ENCODE measurements around the gene USP46. TPM values are rescaled to one million over a fixed set of nuclear protein-coding genes. Genes with fewer than 3 reads are reported as not detected.

USP46 gene
- total and polyA plus RNA-seq, 2 of the 13 experiments (the other 11 are each of a cell fraction or from before 2014, with no cell fraction given): 4.7 to 17.4 TPM

DNA sequence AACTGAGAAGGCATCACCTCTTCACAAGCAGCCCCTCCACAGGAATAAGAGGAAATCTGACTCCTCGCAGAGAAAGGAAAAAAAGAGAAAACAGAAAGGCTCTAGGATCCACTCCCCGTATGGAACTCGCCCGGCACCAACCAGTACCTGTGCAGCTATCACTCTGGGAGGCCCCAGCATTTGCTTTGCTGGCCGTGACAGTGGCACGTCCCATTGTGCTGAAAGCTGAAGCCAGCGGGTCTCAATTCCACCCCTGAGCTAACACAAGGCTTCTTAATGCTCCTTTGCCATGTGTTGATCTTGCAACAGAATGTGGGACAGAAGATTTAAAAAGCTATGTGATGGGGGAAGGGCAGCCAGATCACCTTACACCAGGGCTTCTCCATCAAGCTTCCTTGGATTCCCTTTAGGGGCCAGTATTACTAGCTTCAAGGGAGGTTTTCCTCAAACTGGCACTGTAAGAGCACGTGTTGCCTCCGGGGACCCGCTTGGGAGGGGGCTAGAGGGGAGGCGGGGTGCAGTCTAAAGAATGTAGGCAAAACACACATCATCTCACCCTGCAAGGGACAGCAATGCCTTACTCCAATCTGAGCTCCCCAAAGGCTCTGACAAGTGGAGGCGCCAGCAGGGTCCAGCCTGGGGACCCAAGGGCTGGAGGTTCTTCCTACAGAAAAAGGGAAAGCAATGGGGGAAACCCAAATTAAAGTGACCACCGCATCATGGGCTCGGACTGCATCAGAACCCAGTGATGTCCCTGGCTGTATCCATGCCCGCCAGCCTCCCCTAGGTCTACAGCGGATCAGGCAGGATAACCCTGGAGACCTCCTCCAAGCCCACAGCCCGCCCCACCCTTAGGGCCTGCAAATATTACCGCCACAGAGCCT is 1.2 kb downstream of the USP46 start (continued):
- TF ChIP-seq MTERF4 (CRISPR knock-in tag; IDR thresholded peaks at IDR 0.05) (0 out of 2 replicates have a peak, but pooled peaks have one; percentile 27), ZBTB33 (CRISPR knock-in tag; IDR thresholded peaks at IDR 0.05) (peak; percentile 68)
- TF ChIP-seq, protein P1, sequence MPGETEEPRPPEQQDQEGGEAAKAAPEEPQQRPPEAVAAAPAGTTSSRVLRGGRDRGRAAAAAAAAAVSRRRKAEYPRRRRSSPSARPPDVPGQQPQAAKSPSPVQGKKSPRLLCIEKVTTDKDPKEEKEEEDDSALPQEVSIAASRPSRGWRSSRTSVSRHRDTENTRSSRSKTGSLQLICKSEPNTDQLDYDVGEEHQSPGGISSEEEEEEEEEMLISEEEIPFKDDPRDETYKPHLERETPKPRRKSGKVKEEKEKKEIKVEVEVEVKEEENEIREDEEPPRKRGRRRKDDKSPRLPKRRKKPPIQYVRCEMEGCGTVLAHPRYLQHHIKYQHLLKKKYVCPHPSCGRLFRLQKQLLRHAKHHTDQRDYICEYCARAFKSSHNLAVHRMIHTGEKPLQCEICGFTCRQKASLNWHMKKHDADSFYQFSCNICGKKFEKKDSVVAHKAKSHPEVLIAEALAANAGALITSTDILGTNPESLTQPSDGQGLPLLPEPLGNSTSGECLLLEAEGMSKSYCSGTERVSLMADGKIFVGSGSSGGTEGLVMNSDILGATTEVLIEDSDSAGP (CRISPR knock-in tag; IDR thresholded peaks at IDR 0.05; ENCODE audit: borderline replicate concordance): peak; percentile 17; the same call in 1 of the 2 replicates

DNA sequence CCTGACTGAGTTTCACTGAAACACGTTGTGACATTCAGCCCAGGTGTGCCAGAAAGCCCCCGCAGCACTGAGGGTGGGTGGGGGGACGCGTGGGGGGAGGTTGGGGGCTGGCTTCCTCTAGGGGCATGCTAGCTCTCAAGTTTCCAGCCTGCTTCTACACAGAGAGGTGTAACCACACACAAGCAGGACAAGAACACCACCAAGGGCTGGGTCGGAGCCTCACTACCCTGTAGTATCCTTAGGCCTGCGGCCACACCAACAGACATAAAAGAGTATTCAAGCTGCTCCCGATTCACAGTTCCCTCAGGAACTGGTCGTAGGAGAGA is 1.8 kb downstream of the USP46 start:
- Histone ChIP-seq H3K27ac (ENCODE audit: extremely low read length, insufficient read depth, low read length) (peak overlapping the region; percentile 36), H2AFZ (ENCODE audit: low read length) (no peak overlapping the region), H3K36me3 (replicated peaks in 1 of 2; ENCODE audit: control insufficient read depth in 1 of 2, insufficient read depth in 2 of 2, low read length in 2 of 2) (no peaks in the 10 kb centered on the region), H3K4me3 (replicated peaks in 1 of 3; ENCODE audit: insufficient read depth in 1 of 3, low read depth in 2 of 3, low read length in 3 of 3) (no peak overlapping the region), H3K9me3 (ENCODE audit: low read length) (no peaks in the 10 kb centered on the region), H3K79me2 (ENCODE audit: insufficient read depth, low read length) (peaks cover 22% of the 10 kb centered on the region), H3K27me3 (ENCODE audit: control insufficient read depth in 1 of 2, insufficient read depth in 2 of 2, low read length in 2 of 2) (no peaks in the 10 kb centered on the region; a peak in 1 of 5 replicates), H3K9ac (ENCODE audit: insufficient read depth, low read depth, low read length) (no peak overlapping the region), H4K20me1 (ENCODE audit: insufficient read depth, low read length) (no peaks in the 10 kb centered on the region), H3K4me1 (ENCODE audit: insufficient read depth, low read length) (peaks cover 27% of the 10 kb centered on the region), H3K4me2 (ENCODE audit: low read depth, low read length) (no peak overlapping the region)
- 94% methylated on average over 8 of the region's 8 CpGs for WGBS (ENCODE audit: low lambda C conversion rate)
- in situ Hi-C loops (cut with HindIII; ENCODE audit: extremely low pct_ligation_motif_present, low pct_unique_long_range_greater_than_20kb): no loop called here
- intact Hi-C loops (cut with micrococcal nuclease; ENCODE audit: unreplicated experiment): no loop called here
- FAIRE-seq (no peak), DNase-seq (ENCODE audit: low spot score) (no peak), ATAC-seq (no peak)
- ChIA-PET POLR2A (interaction anchor here (1.4 to 7.0 kb wide), 3 partner anchors 56 to 288 kb away, joined by 5 to 74 read pairs (median 5); no protein-coding TSS in a partner anchor), CTCF (ENCODE audit: low intra/inter-chr PET ratio, low total read pairs) (no interaction called here)
- no TSS peak for BruUV-seq (replicated peaks)
- TF ChIP-seq USF2 (IDR thresholded peaks at IDR 0.05; ENCODE audit: low read depth, low read length) (no peak), USF2 (CRISPR knock-in tag; IDR thresholded peaks at IDR 0.05; ENCODE audit: borderline replicate concordance) (no peak), ZSCAN25 (CRISPR knock-in tag; IDR thresholded peaks at IDR 0.05) (no peak), CBX5 (CRISPR knock-in tag; IDR thresholded peaks at IDR 0.05; ENCODE audit: borderline replicate concordance) (no peak), SIX4 (CRISPR knock-in tag; IDR thresholded peaks at IDR 0.05) (no peak), TOE1 (CRISPR knock-in tag; IDR thresholded peaks at IDR 0.05) (no peak)

All from HepG2 (cell line).